HG03575 (cell line): ENCODE data around the gene CDRT4.
"Not testable (repeated sequence)": the region's sequence is repeated elsewhere in the genome, so short reads cannot be mapped to it uniquely, and the experiment has no call there.

Source experiments
- ATAC-seq: cut with Tn5 transposase; IDR thresholded peaks from one replicate; pipeline ENCODE4 v1.9.1; 2021; ENCODE audit not compliant: unreplicated experiment, insufficient number of reproducible peaks, low FRiP score; ENCODE audit errors: extremely low read depth

CDRT4 gene

GRCh38 chr17:15467592-15467991 is at the start of gene CDRT4:
TSS of gene CDRT4 (minus strand) at chr17:15467621. CDS start at chr17:15440238, 27,383 bp downstream.
- no peak for ATAC-seq

- ATAC-seq = no peak
These were observed 48.7 kb upstream of the CDRT4 start for GRCh38 chr17:15516150-15516549.

- no peak for ATAC-seq
These were observed 47.0 kb upstream of the CDRT4 start for GRCh38 chr17:15514469-15514868.

GRCh38 chr17:15513856-15514459 is 46.5 kb upstream of the CDRT4 start:
- no peak for ATAC-seq

GRCh38 chr17:15513058-15513791 is 45.8 kb upstream of the CDRT4 start:
- no peak for ATAC-seq

- no peak for ATAC-seq
These were observed 44.8 kb upstream of the CDRT4 start for GRCh38 chr17:15512071-15512709.

GRCh38 chr17:15511142-15511541 is 43.7 kb upstream of the CDRT4 start:
- ATAC-seq = no peak

GRCh38 chr17:15510361-15510760 is 42.9 kb upstream of the CDRT4 start:
- ATAC-seq = no peak

GRCh38 chr17:15509095-15509494 is 41.7 kb upstream of the CDRT4 start:
- ATAC-seq = no peak

GRCh38 chr17:15508466-15508865 is 41.0 kb upstream of the CDRT4 start:
- no peak for ATAC-seq

- ATAC-seq = no peak
These were observed 40.5 kb upstream of the CDRT4 start for GRCh38 chr17:15507896-15508295.

GRCh38 chr17:15507001-15507400 is 39.6 kb upstream of the CDRT4 start:
- no peak for ATAC-seq

- not testable (repeated sequence) for ATAC-seq
These were observed 38.3 kb upstream of the CDRT4 start for GRCh38 chr17:15505708-15506107.

GRCh38 chr17:15503731-15504130 is 36.3 kb upstream of the CDRT4 start:
- ATAC-seq = no peak

GRCh38 chr17:15502369-15503112 is 35.1 kb upstream of the CDRT4 start:
- no peak for ATAC-seq

- ATAC-seq = no peak
These were observed 34.4 kb upstream of the CDRT4 start for GRCh38 chr17:15501793-15502192.

- no peak for ATAC-seq
These were observed 33.9 kb upstream of the CDRT4 start for GRCh38 chr17:15501282-15501681.

GRCh38 chr17:15498107-15498506 is 30.7 kb upstream of the CDRT4 start:
- no peak for ATAC-seq

- ATAC-seq = no peak
These were observed 29.6 kb upstream of the CDRT4 start for GRCh38 chr17:15496735-15497670.
